ENCODE measurements around the gene GLTP. TPM values are rescaled to one million over a fixed set of nuclear protein-coding genes. Genes with fewer than 3 reads are reported as not detected.
"Not testable (repeated sequence)": the region's sequence is repeated elsewhere in the genome, so short reads cannot be mapped to it uniquely, and the experiment has no call there.

The GLTP gene
- total RNA-seq, 1 experiment from 2014 or later = 15.5 TPM

DNA sequence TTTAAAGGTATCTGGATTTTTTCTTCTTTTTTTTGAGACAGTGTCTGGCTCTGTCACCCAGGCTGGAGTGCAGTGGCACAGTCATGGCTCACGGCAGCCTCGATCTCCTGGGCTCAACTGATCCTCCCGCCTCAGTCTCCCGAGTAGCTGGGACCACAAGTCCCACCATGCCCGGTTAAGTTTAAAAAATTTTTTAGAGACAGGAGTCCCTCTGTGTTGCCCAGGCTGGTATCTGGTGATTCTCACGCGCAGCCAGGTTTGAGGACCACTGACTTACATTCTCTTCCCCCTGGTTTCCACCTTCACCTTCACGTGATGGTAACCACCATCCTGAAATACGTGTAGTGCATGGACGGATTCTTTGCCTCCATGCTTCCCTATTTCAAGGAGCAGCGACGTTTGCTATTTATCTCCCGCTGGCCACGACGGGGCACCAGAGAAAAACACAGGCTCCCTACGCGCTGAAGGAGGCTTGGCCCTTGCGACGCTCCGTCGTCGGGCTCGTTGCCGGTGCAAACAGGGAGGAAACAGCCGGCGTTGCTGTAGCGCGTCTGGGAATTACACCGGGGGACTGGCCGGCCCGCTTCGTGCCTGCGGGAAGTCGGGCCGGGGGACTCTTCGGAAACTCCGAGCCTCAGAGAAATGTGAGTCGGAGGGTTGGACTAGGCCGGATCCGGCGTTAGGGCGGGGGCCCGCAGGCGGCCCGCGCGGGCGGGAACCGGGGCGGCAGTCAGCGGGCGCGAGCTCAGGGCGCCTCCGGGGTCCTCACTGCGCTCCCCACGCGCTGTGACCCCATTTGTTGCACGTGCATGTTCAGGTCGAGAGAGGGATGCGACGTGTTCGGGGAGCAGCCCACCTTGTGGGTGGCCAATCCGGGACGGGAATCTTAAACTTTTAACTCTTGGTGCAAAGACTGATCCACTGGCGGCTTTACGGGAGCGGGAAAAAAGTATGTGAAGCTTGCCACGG is 19.7 kb upstream of the GLTP start, which contains the start of gene TCHP:
Gene TCHP (plus strand): TSS at position 492 of the 969 bp plus-strand sequence. CDS start 2,753 bp downstream, outside the sequence.
- Histone ChIP-seq H3K27ac (ENCODE audit: insufficient read length, low read depth, low read length) (no peak within 1 kb of the TSS), H3T11ph (ENCODE audit: low read length) (no peak within 1 kb of the TSS), H3K27me3 (ENCODE audit: insufficient read depth, low read length) (peaks cover 60% of the 10 kb centered on the region), H2BK5ac (ENCODE audit: insufficient read length, low read length) (no peak within 1 kb of the TSS), H3K4me1 (ENCODE audit: insufficient read depth, low read length) (no peaks in the 10 kb centered on the region), H3K9me3 (ENCODE audit: control insufficient read depth, low read depth, low read length) (no peaks in the 10 kb centered on the region), H3K23ac (ENCODE audit: insufficient read length, low read depth, low read length) (peak within 1 kb of the TSS; percentile 55), H3K14ac (ENCODE audit: insufficient read depth, low read length) (peak within 1 kb of the TSS; percentile 68), H2BK20ac (ENCODE audit: low read depth, low read length, poor library complexity, severe bottlenecking) (no peak within 1 kb of the TSS), H3K18ac (ENCODE audit: insufficient read length, low read depth, low read length) (no peak within 1 kb of the TSS), H2AK5ac (ENCODE audit: insufficient read length, low read length) (no peak within 1 kb of the TSS), H2BK15ac (ENCODE audit: low read depth, low read length) (no peak within 1 kb of the TSS), H3K4ac (ENCODE audit: low read depth, low read length) (no peak within 1 kb of the TSS), H3K79me2 (ENCODE audit: insufficient read depth, low read length) (no peaks in the 10 kb centered on the region), H2BK12ac (ENCODE audit: insufficient read length, low read depth, low read length) (no peak within 1 kb of the TSS), H2AFZ (ENCODE audit: low read length) (no peak within 1 kb of the TSS), H3K9ac (ENCODE audit: extremely low read depth, insufficient read length, low read length) (peak within 1 kb of the TSS; percentile 64), H4K20me1 (ENCODE audit: control insufficient read depth, insufficient read depth, insufficient read length) (no peaks in the 10 kb centered on the region), H3K56ac (ENCODE audit: insufficient read length, low read depth, low read length) (no peak within 1 kb of the TSS), H2BK120ac (ENCODE audit: low read depth, low read length, poor library complexity, severe bottlenecking) (no peak within 1 kb of the TSS), H4K8ac (replicated peaks; ENCODE audit: insufficient read length, low read depth, low read length) (no peak within 1 kb of the TSS), H4K91ac (ENCODE audit: insufficient read length, low read depth, low read length) (no peak within 1 kb of the TSS), H3K23me2 (ENCODE audit: insufficient read length, low read depth, low read length, poor library complexity, severe bottlenecking) (peaks cover 13% of the 10 kb centered on the region), H3K4me2 (ENCODE audit: insufficient read depth, insufficient read length, low read length) (peak within 1 kb of the TSS; percentile 69), H3K79me1 (ENCODE audit: insufficient read depth, low read depth, low read length, poor library complexity, severe bottlenecking) (no peaks in the 10 kb centered on the region), H4K5ac (ENCODE audit: insufficient read length, low read depth, low read length) (peak within 1 kb of the TSS; percentile 6)
- Mint-ChIP-seq H3K9me3 (no peaks in the 10 kb centered on the region; a peak in 1 of 5 replicates), H3K4me1 (peaks cover 19 to 26% of the 10 kb centered on the region in 2 experiments), H3K27me3 (ENCODE audit: low read depth) (peaks cover 96% of the 10 kb centered on the region), H3K27ac (peak within 1 kb of the TSS; percentile 83 to 92 (median 91); a peak in 5 of 7 replicates), H3K4me3 (peak within 1 kb of the TSS; percentile 89 to 94), H3K36me3 (ENCODE audit: insufficient read depth in 1 of 3, low read depth in 3 of 3) (peaks cover 16 to 18% (median 16%) of the 10 kb centered on the region in 3 experiments; a peak in 6 of 7 replicates)
- TF ChIP-seq, protein P1, sequence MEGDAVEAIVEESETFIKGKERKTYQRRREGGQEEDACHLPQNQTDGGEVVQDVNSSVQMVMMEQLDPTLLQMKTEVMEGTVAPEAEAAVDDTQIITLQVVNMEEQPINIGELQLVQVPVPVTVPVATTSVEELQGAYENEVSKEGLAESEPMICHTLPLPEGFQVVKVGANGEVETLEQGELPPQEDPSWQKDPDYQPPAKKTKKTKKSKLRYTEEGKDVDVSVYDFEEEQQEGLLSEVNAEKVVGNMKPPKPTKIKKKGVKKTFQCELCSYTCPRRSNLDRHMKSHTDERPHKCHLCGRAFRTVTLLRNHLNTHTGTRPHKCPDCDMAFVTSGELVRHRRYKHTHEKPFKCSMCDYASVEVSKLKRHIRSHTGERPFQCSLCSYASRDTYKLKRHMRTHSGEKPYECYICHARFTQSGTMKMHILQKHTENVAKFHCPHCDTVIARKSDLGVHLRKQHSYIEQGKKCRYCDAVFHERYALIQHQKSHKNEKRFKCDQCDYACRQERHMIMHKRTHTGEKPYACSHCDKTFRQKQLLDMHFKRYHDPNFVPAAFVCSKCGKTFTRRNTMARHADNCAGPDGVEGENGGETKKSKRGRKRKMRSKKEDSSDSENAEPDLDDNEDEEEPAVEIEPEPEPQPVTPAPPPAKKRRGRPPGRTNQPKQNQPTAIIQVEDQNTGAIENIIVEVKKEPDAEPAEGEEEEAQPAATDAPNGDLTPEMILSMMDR (conservative IDR thresholded peaks at IDR 0.05) = no peak
- WGBS (ENCODE audit: extremely low coverage, insufficient read length, low lambda C conversion rate) = no CpG with 5 or more reads among the region's 69 CpGs
- peak; percentile 82 for DNase-seq

DNA sequence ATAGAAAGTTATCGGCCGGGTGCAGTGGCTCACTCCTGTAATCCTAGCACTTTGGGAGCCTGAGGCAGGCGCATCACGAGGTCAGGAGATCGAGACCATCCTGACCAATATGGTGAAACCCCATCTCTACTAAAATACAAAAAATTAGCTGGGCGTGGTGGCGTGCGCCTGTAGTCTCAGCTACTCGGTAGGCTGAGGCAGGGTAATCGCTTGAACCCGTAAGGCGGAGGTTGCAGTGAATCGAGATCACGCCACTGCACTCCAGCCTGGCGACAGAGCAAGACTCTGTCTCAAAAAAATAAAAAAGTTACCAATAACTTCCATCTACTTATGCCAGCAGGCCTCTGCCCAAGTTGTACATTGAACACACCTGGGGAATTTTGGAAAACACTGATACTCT is 19.0 kb upstream of the GLTP start:
- not testable (repeated sequence) for H2BK5ac ChIP-seq (ENCODE audit: insufficient read length, low read length); H3K9me3 ChIP-seq (ENCODE audit: control insufficient read depth, low read depth, low read length); H3K27ac Mint-ChIP-seq; H2AFZ ChIP-seq (ENCODE audit: low read length); DNase-seq; H3K27ac ChIP-seq (ENCODE audit: insufficient read length, low read depth, low read length); H3K79me2 ChIP-seq (ENCODE audit: insufficient read depth, low read length); H4K5ac ChIP-seq (ENCODE audit: insufficient read length, low read depth, low read length); H2BK12ac ChIP-seq (ENCODE audit: insufficient read length, low read depth, low read length); H4K91ac ChIP-seq (ENCODE audit: insufficient read length, low read depth, low read length); H3K4me1 ChIP-seq (ENCODE audit: insufficient read depth, low read length); H3K9me3 Mint-ChIP-seq; H2BK15ac ChIP-seq (ENCODE audit: low read depth, low read length); H3K14ac ChIP-seq (ENCODE audit: insufficient read depth, low read length); H3T11ph ChIP-seq (ENCODE audit: low read length); H3K56ac ChIP-seq (ENCODE audit: insufficient read length, low read depth, low read length); H2BK20ac ChIP-seq (ENCODE audit: low read depth, low read length, poor library complexity, severe bottlenecking); H3K4me2 ChIP-seq (ENCODE audit: insufficient read depth, insufficient read length, low read length); H3K4ac ChIP-seq (ENCODE audit: low read depth, low read length); H3K18ac ChIP-seq (ENCODE audit: insufficient read length, low read depth, low read length); H3K79me1 ChIP-seq (ENCODE audit: insufficient read depth, low read depth, low read length, poor library complexity, severe bottlenecking); H4K8ac ChIP-seq (replicated peaks; ENCODE audit: insufficient read length, low read depth, low read length); H2AK5ac ChIP-seq (ENCODE audit: insufficient read length, low read length); H3K9ac ChIP-seq (ENCODE audit: extremely low read depth, insufficient read length, low read length); H2BK120ac ChIP-seq (ENCODE audit: low read depth, low read length, poor library complexity, severe bottlenecking); H3K23ac ChIP-seq (ENCODE audit: insufficient read length, low read depth, low read length); H4K20me1 ChIP-seq (ENCODE audit: control insufficient read depth, insufficient read depth, insufficient read length)
- WGBS (ENCODE audit: extremely low coverage, insufficient read length, low lambda C conversion rate) = no CpG with 5 or more reads among the region's 15 CpGs
- Mint-ChIP-seq H3K4me1 (peaks cover 19 to 26% of the 10 kb centered on the region in 2 experiments), H3K36me3 (ENCODE audit: insufficient read depth in 1 of 3, low read depth in 3 of 3) (peaks cover 8 to 11% (median 8%) of the 10 kb centered on the region in 3 experiments; a peak in 6 of 7 replicates), H3K4me3 (peak overlapping the region; percentile 89 to 94), H3K27me3 (ENCODE audit: low read depth) (peaks cover 96% of the 10 kb centered on the region)
- peaks cover 13% of the 10 kb centered on the region for H3K23me2 ChIP-seq (ENCODE audit: insufficient read length, low read depth, low read length, poor library complexity, severe bottlenecking)
- H3K27me3 ChIP-seq (ENCODE audit: insufficient read depth, low read length) = peaks cover 56% of the 10 kb centered on the region

Measured in H9 (cell line).